Neutrophil (primary cell): Measurements from ENCODE around the gene EMX1.

ENCODE experiments used
- H3K27ac ChIP-seq: fragments of 200-600 bp; sonication (generic); 2 replicates; pipeline ENCODE4 v1.5.1; 2016; ENCODE audit warnings: mild to moderate bottlenecking, moderate library complexity
- H3K27me3 ChIP-seq: fragments of 200-600 bp; sonication (generic); 2 replicates; pipeline ENCODE4 v1.6.0; 2016; ENCODE audit warnings: mild to moderate bottlenecking
- H3K36me3 ChIP-seq: fragments of 200-600 bp; sonication (generic); 2 replicates; pipeline ENCODE4 v1.5.1; 2017
- H3K4me1 ChIP-seq, 2 experiments: fragments of 200-600 bp in 1 of 2; sonication (generic) in 1 of 2; 1 replicate in 1 of 2; 2 replicates in 1 of 2; pipeline versions ENCODE4 v1.5.1 to v1.6.1; 2013 to 2016; ENCODE audit warnings: low read depth in 1 of 2, low read length in 1 of 2, mild to moderate bottlenecking in 1 of 2, moderate library complexity in 1 of 2; ENCODE audit not compliant: control insufficient read depth in 1 of 2, insufficient read depth in 1 of 2
- H3K4me3 ChIP-seq, 2 experiments: fragments of 200-600 bp in 1 of 2; sonication (generic) in 1 of 2; 1 replicate in 1 of 2; 2 replicates in 1 of 2; pipeline ENCODE4 v1.5.1; 2013 to 2016; ENCODE audit warnings: low read depth in 1 of 2, low read length in 1 of 2, mild to moderate bottlenecking in 1 of 2, moderate library complexity in 1 of 2
- H3K9me3 ChIP-seq: fragments of 200-600 bp; sonication (generic); 2 replicates; pipeline ENCODE4 v1.5.1; 2016
- CTCF ChIP-seq: fragments of 200-600 bp; sonication (generic); IDR thresholded peaks from 2 replicates; pipeline ENCODE4 v1.5.1; 2016; ENCODE audit warnings: antibody characterized with exemption

EMX1 gene

GRCh38 chr2:72943540-72944395, 26.4 kb downstream of the EMX1 start:
- Histone ChIP-seq H3K4me1 (no peaks in the 10 kb centered on the region), H3K9me3 (no peaks in the 10 kb centered on the region), H3K36me3 (peaks cover 89% of the 10 kb centered on the region), H3K4me3 (no peak overlapping the region), H3K27ac (no peak overlapping the region), H3K27me3 (no peaks in the 10 kb centered on the region)
- TF ChIP-seq CTCF = no peak

GRCh38 chr2:72944804-72945449, 27.6 kb downstream of the EMX1 start:
- peaks cover 89% of the 10 kb centered on the region for H3K36me3 ChIP-seq
- TF ChIP-seq CTCF = no peak
- no peaks in the 10 kb centered on the region for H3K4me1 ChIP-seq
- no peak overlapping the region for H3K27ac ChIP-seq
- H3K9me3 ChIP-seq = no peaks in the 10 kb centered on the region
- H3K27me3 ChIP-seq = no peaks in the 10 kb centered on the region
- H3K4me3 ChIP-seq = no peak overlapping the region

GRCh38 chr2:72945450-72946019, 28.2 kb downstream of the EMX1 start:
- no peaks in the 10 kb centered on the region for H3K4me1 ChIP-seq
- H3K9me3 ChIP-seq = no peaks in the 10 kb centered on the region
- H3K4me3 ChIP-seq = no peak overlapping the region
- no peak for TF ChIP-seq CTCF
- H3K27ac ChIP-seq = no peak overlapping the region
- peaks cover 89% of the 10 kb centered on the region for H3K36me3 ChIP-seq
- no peaks in the 10 kb centered on the region for H3K27me3 ChIP-seq

GRCh38 chr2:72946466-72946865, 29.1 kb downstream of the EMX1 start:
- H3K4me1 ChIP-seq = no peaks in the 10 kb centered on the region
- no peak for TF ChIP-seq CTCF
- H3K27me3 ChIP-seq = no peaks in the 10 kb centered on the region
- no peak overlapping the region for H3K4me3 ChIP-seq
- peaks cover 89% of the 10 kb centered on the region for H3K36me3 ChIP-seq
- no peaks in the 10 kb centered on the region for H3K9me3 ChIP-seq
- no peak overlapping the region for H3K27ac ChIP-seq

GRCh38 chr2:72947952-72948830, 30.9 kb downstream of the EMX1 start:
- H3K4me3 ChIP-seq = no peak overlapping the region
- no peak for TF ChIP-seq CTCF
- peaks cover 89% of the 10 kb centered on the region for H3K36me3 ChIP-seq
- no peaks in the 10 kb centered on the region for H3K4me1 ChIP-seq
- no peak overlapping the region for H3K27ac ChIP-seq
- no peaks in the 10 kb centered on the region for H3K9me3 ChIP-seq
- H3K27me3 ChIP-seq = no peaks in the 10 kb centered on the region
